ENCODE data around the gene JUND.

The JUND gene

DNA sequence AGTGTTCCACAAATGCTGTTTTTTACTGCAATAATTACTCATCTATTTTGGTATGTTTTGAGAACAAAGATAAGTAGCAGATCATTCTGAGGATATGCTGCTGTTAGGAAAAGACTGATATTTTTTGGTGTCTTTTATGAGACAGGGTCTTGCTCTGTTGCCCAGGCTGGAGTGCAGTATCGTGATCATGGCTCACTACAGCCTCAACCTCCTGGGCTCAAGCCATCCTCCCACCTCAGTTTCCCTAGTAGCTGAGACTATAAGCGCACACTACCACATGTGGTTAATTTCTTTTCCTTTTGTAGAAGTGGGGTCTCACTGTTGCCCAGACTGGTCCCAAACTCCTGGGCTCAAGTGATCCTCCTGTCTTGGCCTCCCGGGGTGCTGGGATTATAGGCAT lies 32.0 kb upstream of the JUND start:
- DNase-seq (ENCODE audit: low read depth): no peak
- TF ChIP-seq, protein P1, sequence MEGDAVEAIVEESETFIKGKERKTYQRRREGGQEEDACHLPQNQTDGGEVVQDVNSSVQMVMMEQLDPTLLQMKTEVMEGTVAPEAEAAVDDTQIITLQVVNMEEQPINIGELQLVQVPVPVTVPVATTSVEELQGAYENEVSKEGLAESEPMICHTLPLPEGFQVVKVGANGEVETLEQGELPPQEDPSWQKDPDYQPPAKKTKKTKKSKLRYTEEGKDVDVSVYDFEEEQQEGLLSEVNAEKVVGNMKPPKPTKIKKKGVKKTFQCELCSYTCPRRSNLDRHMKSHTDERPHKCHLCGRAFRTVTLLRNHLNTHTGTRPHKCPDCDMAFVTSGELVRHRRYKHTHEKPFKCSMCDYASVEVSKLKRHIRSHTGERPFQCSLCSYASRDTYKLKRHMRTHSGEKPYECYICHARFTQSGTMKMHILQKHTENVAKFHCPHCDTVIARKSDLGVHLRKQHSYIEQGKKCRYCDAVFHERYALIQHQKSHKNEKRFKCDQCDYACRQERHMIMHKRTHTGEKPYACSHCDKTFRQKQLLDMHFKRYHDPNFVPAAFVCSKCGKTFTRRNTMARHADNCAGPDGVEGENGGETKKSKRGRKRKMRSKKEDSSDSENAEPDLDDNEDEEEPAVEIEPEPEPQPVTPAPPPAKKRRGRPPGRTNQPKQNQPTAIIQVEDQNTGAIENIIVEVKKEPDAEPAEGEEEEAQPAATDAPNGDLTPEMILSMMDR (conservative IDR thresholded peaks at IDR 0.05; ENCODE audit: control insufficient read depth, insufficient read depth, low read depth, low read length): no peak
- no peak overlapping the region for H3K4me3 ChIP-seq (ENCODE audit: control insufficient read depth, low read depth, low read length)

DNA sequence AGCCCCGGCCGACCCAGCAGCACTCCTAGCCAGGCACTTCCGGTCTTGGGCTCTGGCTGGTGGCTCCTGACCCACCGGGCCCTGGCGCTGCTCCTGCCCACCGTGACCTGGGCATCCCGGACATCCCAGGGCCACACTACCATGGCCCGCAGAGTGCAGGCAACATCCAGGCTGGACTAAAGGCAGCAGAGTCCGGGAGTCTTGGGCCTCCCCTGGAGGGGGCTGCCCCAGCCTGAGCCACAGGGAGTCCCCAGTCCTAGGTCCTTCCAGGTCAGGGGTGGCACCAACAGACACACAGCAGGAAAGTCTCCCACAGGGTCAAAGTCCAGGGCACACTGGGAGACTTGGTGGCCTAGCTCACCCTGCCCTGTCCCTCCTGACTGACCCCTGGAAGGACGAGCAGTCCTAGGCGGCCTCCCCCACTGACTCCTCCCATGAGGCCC lies 30.7 kb upstream of the JUND start:
- no peak overlapping the region for H3K4me3 ChIP-seq (ENCODE audit: control insufficient read depth, low read depth, low read length)
- no peak for DNase-seq (ENCODE audit: low read depth)
- TF ChIP-seq, protein P1 (conservative IDR thresholded peaks at IDR 0.05; ENCODE audit: control insufficient read depth, insufficient read depth, low read depth, low read length): no peak

DNA sequence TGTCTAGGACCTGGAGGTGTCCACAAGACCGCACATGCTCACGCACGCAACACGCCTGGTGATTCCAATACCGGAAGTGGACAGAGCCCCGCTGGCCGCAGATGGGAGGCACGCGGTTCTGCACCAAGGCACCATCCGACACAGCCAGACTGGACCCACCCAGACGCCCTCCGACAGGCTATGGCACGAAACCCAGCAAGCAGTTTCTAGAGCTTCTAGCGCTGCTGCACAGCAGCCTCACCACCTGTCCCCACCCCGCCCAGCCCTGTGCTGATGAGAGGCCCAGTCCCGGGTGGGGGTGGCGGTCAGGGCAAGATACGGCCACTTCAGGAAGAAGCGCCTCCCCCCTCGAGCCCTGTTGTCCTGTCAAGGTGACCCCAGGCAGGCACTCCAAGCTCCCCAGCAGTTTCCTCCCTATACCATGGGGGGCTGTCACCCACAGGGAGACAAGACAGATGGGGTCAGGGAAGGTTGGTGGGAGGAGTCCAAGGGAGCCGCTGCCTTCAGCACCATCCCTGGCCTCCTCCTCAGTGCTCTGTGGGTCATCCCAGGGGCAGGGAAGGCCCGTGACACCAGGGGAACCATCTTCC lies 30.2 kb upstream of the JUND start:
- DNase-seq (ENCODE audit: low read depth): no peak
- no peak overlapping the region for H3K4me3 ChIP-seq (ENCODE audit: control insufficient read depth, low read depth, low read length)
- TF ChIP-seq, protein P1 (conservative IDR thresholded peaks at IDR 0.05; ENCODE audit: control insufficient read depth, insufficient read depth, low read depth, low read length): no peak

DNA sequence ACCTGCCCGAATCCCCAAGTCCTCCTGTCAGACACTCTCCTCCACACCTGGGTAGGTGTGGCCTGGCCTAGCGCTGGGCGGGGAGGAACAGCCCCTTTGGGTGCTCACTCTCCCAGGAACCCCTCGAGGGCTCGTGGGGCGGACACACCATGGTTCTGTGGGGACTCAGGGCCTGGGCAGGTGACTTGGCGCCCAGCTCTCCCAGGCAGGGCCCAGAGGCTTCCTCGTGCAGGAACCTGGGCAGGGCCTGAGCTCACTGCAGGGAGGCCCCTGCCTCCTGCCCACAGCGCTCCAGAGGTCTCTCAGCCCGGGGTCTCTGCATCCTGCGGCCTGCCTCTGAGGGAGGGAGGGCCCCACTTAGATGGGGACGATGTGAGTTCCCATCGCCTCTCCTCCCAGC lies 29.5 kb upstream of the JUND start:
- no peak for DNase-seq (ENCODE audit: low read depth)
- TF ChIP-seq, protein P1 (conservative IDR thresholded peaks at IDR 0.05; ENCODE audit: control insufficient read depth, insufficient read depth, low read depth, low read length): no peak
- H3K4me3 ChIP-seq (ENCODE audit: control insufficient read depth, low read depth, low read length): no peak overlapping the region

DNA sequence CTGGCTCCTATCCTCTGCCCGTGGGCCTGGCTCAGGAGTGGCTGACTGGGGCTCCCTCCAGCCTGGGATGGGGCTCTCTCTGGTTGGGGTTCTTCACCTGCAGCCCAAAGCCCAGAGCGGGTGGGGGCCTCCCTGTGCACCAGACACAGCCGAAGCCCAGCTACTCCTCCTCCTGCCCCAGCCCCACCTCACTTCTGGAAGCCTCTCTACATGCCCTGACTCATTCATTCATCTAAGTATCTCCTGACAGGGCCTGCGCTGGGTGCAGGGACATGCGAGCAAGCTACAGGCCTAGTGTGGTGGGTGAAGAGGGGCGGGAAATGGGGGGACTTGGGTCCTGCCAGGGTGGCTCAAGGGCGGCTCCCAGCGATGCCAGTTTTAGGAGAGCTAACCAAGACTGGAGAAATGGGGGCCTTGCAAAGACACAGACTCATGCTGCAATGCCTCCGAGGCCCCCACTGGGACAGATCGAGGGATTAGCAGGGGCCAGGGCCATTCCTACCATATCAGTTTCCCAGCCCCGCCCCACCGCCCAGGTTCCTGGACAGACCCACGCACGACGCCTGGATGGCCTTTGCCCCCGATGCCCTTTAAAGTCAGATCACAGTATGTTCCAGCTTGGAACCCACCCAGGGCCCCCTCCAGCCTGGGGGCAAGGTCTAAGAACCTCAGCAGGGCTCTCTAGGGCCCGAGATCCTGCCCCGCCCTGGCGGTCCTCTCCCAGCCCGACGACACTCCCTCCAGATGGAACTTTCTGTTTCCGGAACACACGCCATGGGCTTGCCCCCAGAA lies 28.9 kb upstream of the JUND start:
- TF ChIP-seq, protein P1 (conservative IDR thresholded peaks at IDR 0.05; ENCODE audit: control insufficient read depth, insufficient read depth, low read depth, low read length): no peak
- H3K4me3 ChIP-seq (ENCODE audit: control insufficient read depth, low read depth, low read length): no peak overlapping the region
- DNase-seq (ENCODE audit: low read depth): no peak

DNA sequence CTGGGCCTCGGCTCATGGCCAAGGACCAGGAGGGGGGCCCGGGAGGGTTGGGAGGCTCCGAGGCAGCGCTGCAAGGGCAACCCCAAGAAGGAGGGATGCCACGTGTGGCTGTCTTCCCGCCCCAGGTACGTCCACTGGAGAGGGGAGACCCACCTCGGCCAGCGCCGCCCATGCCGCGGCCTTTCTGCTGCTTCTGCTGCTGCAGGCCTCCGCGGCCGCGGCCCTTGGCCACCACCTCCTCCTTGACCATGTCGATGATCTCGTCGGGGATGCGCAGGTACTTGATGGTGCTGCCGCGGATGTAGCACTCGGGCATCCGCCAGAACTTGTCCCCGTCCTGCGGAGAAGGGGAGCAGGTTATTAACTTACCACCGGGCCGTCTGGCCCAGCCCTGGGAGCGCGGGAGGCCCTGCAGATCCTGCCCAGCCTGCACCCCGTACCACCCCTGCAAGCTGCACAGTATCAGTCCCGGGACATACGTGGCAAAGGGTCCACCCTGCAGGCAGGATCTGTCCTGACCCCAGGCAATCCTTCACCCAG lies 28.2 kb upstream of the JUND start:
- DNase-seq (ENCODE audit: low read depth): no peak
- H3K4me3 ChIP-seq (ENCODE audit: control insufficient read depth, low read depth, low read length): no peak overlapping the region
- TF ChIP-seq, protein P1 (conservative IDR thresholded peaks at IDR 0.05; ENCODE audit: control insufficient read depth, insufficient read depth, low read depth, low read length): no peak
